ENCODE measurements around the gene SPATA24. TPM values are rescaled to one million over a fixed set of nuclear protein-coding genes. Genes with fewer than 3 reads are reported as not detected.

The SPATA24 gene
- total RNA-seq: 3.5 and 7.7 TPM in 2 replicates

GRCh38 chr5:139403787-139404483 is at the start of gene SPATA24:
TSS of gene SPATA24 (minus strand) at chr5:139404089. CDS start at chr5:139404060, 29 bp downstream.

GRCh38 chr5:139439013-139439903 is 35.4 kb upstream of the SPATA24 start, which contains the start of gene DNAJC18:
TSS of gene DNAJC18 (minus strand) at chr5:139439525. CDS start at chr5:139439445, 80 bp downstream.

GRCh38 chr5:139394654-139395566 is 9.0 kb downstream of the SPATA24 start, which contains the start of gene PROB1:
TSS of gene PROB1 (minus strand) at chr5:139395104. CDS start at chr5:139395081, 23 bp downstream.

DNA sequence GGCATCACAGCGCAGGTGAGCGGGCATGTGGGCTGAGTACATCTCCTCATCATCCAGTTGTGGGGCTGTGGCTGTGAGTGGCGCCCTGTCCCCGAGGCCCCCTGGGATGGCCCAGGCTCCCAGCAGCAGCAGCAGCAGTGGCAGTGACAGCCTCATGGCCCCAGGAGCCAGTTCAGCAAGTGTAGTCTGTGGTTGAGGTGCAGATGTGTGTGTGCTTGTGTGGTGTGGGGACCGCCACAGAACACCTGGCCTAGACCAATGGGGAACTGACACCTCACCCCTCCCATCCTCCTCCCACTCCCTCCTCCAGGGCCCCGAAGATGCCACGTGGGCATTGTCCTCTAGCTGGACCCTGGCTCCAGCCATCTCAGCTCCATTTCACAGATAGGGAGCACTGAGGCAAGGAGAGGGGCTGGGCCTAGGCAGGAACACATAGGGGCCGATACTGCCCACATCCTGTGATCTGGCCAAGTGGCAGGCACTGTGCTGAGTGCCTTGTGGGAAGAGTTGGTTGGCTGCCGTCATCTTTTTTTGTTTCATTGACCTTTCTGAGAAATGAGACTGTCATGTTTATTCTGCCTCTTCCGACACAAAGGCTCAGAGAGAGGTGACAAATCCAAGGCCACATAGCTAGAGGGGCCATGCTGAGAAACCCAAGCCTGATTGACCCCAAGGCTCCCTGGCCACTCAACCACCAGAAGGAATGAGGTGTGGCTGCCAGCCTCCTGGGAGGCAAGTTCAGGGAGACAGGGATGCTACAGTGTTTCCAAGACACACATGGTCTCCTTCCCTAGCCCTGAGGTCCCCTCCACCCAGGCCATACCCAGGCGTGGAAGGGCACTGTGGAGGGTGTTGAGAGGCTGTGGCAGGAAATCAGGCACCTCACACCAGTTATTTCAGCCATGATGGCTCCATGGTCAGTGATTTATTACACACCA is 13.9 kb downstream of the SPATA24 start, which contains the start of gene MZB1:
Gene MZB1 (minus strand): TSS at position 213 of the 938 bp plus-strand sequence. CDS start 57 bp downstream, at position 156.

GRCh38 chr5:139383275-139383992 is 20.5 kb downstream of the SPATA24 start, which contains the start of gene SLC23A1:
TSS of gene SLC23A1 (minus strand) at chr5:139383297. CDS start at chr5:139383253, 44 bp downstream.

Other genes with a start within 250 kb of the SPATA24 start
- gene SIL1, start 205.7 kb downstream of the SPATA24 start, total RNA-seq: 109 and 134 TPM in 2 replicates
- 211 and 213 TPM in 2 replicates for gene MATR3, start 110.3 kb downstream of the SPATA24 start, total RNA-seq
- 61.9 and 74.1 TPM in 2 replicates for gene PAIP2, start 62.2 kb downstream of the SPATA24 start, total RNA-seq
- gene SLC23A1, start 20.8 kb downstream of the SPATA24 start, total RNA-seq: not detected in 2 replicates
- not detected in 2 replicates for gene MZB1, start 14.2 kb downstream of the SPATA24 start, total RNA-seq
- 0.26 and 1.3 TPM in 2 replicates for gene PROB1, start 9.0 kb downstream of the SPATA24 start, total RNA-seq
- gene DNAJC18, start 35.4 kb upstream of the SPATA24 start, total RNA-seq: 9.8 and 10.6 TPM in 2 replicates
- not detected in 2 replicates for gene ECSCR, start 58.7 kb upstream of the SPATA24 start, total RNA-seq
- gene SMIM33, start 66.9 kb upstream of the SPATA24 start, total RNA-seq: not detected in 2 replicates
- gene STING1, start 78.7 kb upstream of the SPATA24 start, total RNA-seq: 30.9 and 42.2 TPM in 2 replicates
- gene UBE2D2, start 157.2 kb upstream of the SPATA24 start, total RNA-seq: 26.6 and 37.2 TPM in 2 replicates
- 63.5 and 75.4 TPM in 2 replicates for gene CXXC5, start 244.3 kb upstream of the SPATA24 start, total RNA-seq